ENCODE data around the gene NPHP4. TPM values are rescaled to one million over a fixed set of nuclear protein-coding genes. Genes with fewer than 3 reads are reported as not detected.

NPHP4 gene
- total RNA-seq, 2 donors from 2014 or later = 11.4 to 32.2 TPM

DNA sequence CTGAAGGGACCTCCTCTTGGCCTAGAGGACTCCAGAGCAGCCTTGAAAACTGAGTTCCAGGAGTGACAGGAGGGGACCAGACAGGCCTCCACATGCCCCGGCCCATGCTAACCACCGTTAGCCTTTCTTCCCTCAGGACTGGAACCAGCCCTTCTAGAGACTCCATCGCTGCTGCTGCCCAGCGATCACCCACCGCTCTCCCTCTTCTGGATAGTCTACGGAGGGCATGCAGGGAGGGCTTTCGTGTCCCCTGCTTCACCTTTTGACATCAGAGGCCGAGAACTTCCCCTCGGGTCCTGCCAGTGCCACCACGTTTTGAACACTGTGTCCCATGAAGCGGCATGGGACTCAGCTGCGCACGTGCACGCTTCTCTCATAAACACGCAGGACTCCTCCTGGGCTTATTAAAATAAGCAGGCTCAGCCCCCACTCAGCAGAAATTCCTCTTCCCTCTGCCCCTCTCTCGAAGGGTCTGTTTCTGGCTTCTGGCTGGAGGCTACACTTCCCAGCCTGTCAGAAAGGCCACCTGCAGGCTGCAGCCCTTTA lies 26.6 kb downstream of the NPHP4 start:
- intact Hi-C loops (cut with DNase I) = no loop called here
- Histone ChIP-seq H3K27ac (no peak overlapping the region), H3K9me3 (no peaks in the 10 kb centered on the region), H3K36me3 (peaks cover 0 to 4% of the 10 kb centered on the region in 2 donors), H3K4me3 (no peak overlapping the region), H3K27me3 (replicated peaks; ENCODE audit: insufficient read depth) (no peaks in the 10 kb centered on the region), H3K4me1 (replicated peaks) (no peaks in the 10 kb centered on the region)
- TF ChIP-seq CTCF (IDR thresholded peaks at IDR 0.05) = no peak
- TF ChIP-seq POLR2AphosphoS5 (IDR thresholded peaks at IDR 0.05) = no peak
- TF ChIP-seq POLR2A (IDR thresholded peaks at IDR 0.05) = no peak
- no peak for DNase-seq (ENCODE audit: low spot score)
- 93% methylated on average over 16 of the region's 16 CpGs for WGBS

- TF ChIP-seq POLR2A (IDR thresholded peaks at IDR 0.05) = no peak
- no peak for TF ChIP-seq POLR2AphosphoS5 (IDR thresholded peaks at IDR 0.05)
- no peak for TF ChIP-seq CTCF (IDR thresholded peaks at IDR 0.05)
- DNase-seq (ENCODE audit: low spot score) = no peak
- Histone ChIP-seq H3K9me3 (no peaks in the 10 kb centered on the region), H3K36me3 (peaks cover 0 to 4% of the 10 kb centered on the region in 2 donors), H3K4me3 (no peak overlapping the region), H3K27ac (no peak overlapping the region), H3K27me3 (replicated peaks; ENCODE audit: insufficient read depth) (no peaks in the 10 kb centered on the region), H3K4me1 (replicated peaks) (no peaks in the 10 kb centered on the region)
- intact Hi-C loops (cut with DNase I) = no loop called here
- 92% methylated on average over 24 of the region's 24 CpGs for WGBS
Observed at GRCh38 chr1:5962265-5963105, 29.7 kb downstream of the NPHP4 start.

DNA sequence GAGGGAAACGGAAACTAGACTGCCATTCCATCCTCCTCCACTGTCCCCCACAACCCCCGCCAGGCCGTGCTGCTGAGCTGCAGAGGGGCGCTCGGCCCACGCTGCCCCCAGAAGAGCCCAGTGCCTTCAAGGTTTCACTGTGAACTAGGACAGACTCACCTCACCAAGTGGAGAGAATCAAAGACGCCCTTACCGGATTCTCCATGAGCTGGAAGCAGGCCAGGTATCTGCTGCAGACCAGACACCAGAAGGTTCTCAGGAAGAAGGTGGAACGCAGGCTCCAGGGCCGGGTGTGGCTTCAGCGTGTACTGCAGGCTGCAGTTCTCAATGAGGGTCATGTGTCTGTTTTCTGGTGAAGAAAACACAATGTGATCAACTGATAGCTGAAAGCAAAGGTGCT lies 30.6 kb downstream of the NPHP4 start:
- no peak for DNase-seq (ENCODE audit: low spot score)
- H3K27ac ChIP-seq = no peak overlapping the region
- no peak for TF ChIP-seq POLR2A (IDR thresholded peaks at IDR 0.05)
- TF ChIP-seq POLR2AphosphoS5 (IDR thresholded peaks at IDR 0.05) = no peak
- no peak for TF ChIP-seq CTCF (IDR thresholded peaks at IDR 0.05)
- no peaks in the 10 kb centered on the region for H3K9me3 ChIP-seq
- H3K27me3 ChIP-seq (replicated peaks; ENCODE audit: insufficient read depth) = no peaks in the 10 kb centered on the region
- H3K4me3 ChIP-seq = no peak overlapping the region
- H3K4me1 ChIP-seq (replicated peaks) = no peaks in the 10 kb centered on the region
- peaks cover 0 to 2% of the 10 kb centered on the region in 2 donors for H3K36me3 ChIP-seq
- 89% methylated on average over 11 of the region's 11 CpGs for WGBS
- intact Hi-C loops (cut with DNase I) = no loop called here

DNA sequence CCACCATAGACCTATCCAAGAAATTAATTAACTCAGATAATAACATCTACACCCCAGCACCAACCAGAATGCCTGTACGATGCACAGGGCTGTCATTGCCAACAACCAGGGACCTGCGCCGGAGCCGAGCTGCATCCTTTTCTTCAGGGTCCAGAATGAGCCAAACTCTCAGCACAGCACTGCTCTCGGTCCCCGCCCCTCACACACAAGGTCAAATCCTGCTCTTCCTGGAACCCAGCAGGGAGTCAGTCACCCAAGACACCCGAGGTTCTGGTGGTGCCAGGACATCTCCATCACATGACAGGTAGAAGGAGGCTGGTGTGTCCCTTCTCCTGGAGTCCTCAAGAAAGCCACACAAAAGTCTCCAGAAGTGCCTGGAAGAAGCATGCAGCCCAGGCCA lies 31.9 kb downstream of the NPHP4 start:
- no peaks in the 10 kb centered on the region for H3K27me3 ChIP-seq (replicated peaks; ENCODE audit: insufficient read depth)
- H3K9me3 ChIP-seq = no peaks in the 10 kb centered on the region
- no peak for DNase-seq (ENCODE audit: low spot score)
- no peak for TF ChIP-seq CTCF (IDR thresholded peaks at IDR 0.05)
- no peak for TF ChIP-seq POLR2A (IDR thresholded peaks at IDR 0.05)
- no peak for TF ChIP-seq POLR2AphosphoS5 (IDR thresholded peaks at IDR 0.05)
- H3K27ac ChIP-seq = no peak overlapping the region
- 94% methylated on average over 7 of the region's 7 CpGs for WGBS
- no peaks in the 10 kb centered on the region for H3K4me1 ChIP-seq (replicated peaks)
- H3K36me3 ChIP-seq = no peaks in the 10 kb centered on the region
- no peak overlapping the region for H3K4me3 ChIP-seq
- intact Hi-C loops (cut with DNase I) = no loop called here
